GM21717 (cell line): ENCODE results near the gene ACSL5.
"Not testable (repeated sequence)": the region's sequence is repeated elsewhere in the genome, so short reads cannot be mapped to it uniquely, and the experiment has no call there.

Experiments
- ATAC-seq: cut with Tn5 transposase; IDR thresholded peaks from one replicate; pipeline ENCODE4 v1.9.1; 2021; ENCODE audit warnings: mild to moderate bottlenecking, moderate library complexity; ENCODE audit not compliant: unreplicated experiment

ACSL5 gene

GRCh38 chr10:112460366-112460765, 86.5 kb downstream of the ACSL5 start:
- ATAC-seq, result no peak

GRCh38 chr10:112461029-112461887, 87.3 kb downstream of the ACSL5 start:
- ATAC-seq, result no peak

GRCh38 chr10:112464074-112464473, 90.2 kb downstream of the ACSL5 start:
- ATAC-seq, result not testable (repeated sequence)

GRCh38 chr10:112465299-112465883, 91.5 kb downstream of the ACSL5 start:
- ATAC-seq, result no peak

- no peak for ATAC-seq
Measured at GRCh38 chr10:112466802-112467201, 92.9 kb downstream of the ACSL5 start.

- ATAC-seq, result no peak
Measured at GRCh38 chr10:112467541-112468075, 93.7 kb downstream of the ACSL5 start.

GRCh38 chr10:112471878-112472487, 98.1 kb downstream of the ACSL5 start:
- ATAC-seq, result peak; percentile 74

GRCh38 chr10:112475575-112476218, 101.8 kb downstream of the ACSL5 start:
- ATAC-seq, result no peak
